Endothelial cell of umbilical vein (primary cell): ENCODE data around the gene SDCCAG8. TPM values are rescaled to one million over a fixed set of nuclear protein-coding genes. Genes with fewer than 3 reads are reported as not detected.

Source experiments
- BruUV-seq: library from RNA; stranded (reverse); fragments of 400-500 nt; replicated peaks from 2 replicates; lab custom pipeline; 2021; lab: Mats Ljungman, UMichigan
- CTCF ChIA-PET: fragments of 300-600, 350-600 bp; sonication (Branson Sonifier 250); formaldehyde crosslinking; loops from one replicate; lab custom pipeline; 2021; ENCODE audit warnings: antibody characterized with exemption, inconsistent platforms; lab: Charles Lee
- POLR2A ChIA-PET: fragments of 300-600, 350-600 bp; sonication (Branson Sonifier 250); formaldehyde crosslinking; loops from one replicate; lab custom pipeline; 2021; ENCODE audit warnings: antibody characterized with exemption, inconsistent platforms; lab: Charles Lee
- DNase-seq: peaks from one replicate; pipeline ENCODE4 v3.0.0-alpha.2; 2011; ENCODE audit warnings: low read depth, low spot score
- FAIRE-seq: peaks from 2 replicates; lab custom pipeline; 2011; peaks lifted over from hg19 to GRCh38; lab: Jason Lieb, UNC
- H2AFZ ChIP-seq: 2 replicates; pipeline ENCODE4 v1.6.0; 2012; ENCODE audit warnings: low read depth, low read length, control low read depth, inconsistent platforms
- H3K27ac ChIP-seq: 2 replicates; pipeline ENCODE4 v1.5.1; 2011; ENCODE audit warnings: low read depth, mild to moderate bottlenecking, control low read depth, low read length, moderate library complexity; ENCODE audit not compliant: insufficient read depth
- H3K27me3 ChIP-seq, 2 experiments: 2 replicates each; pipeline versions ENCODE4 v1.6.0 to v1.6.1; 2011; ENCODE audit warnings: low read length in 2 of 2, mixed read lengths in 1 of 2; ENCODE audit not compliant: control insufficient read depth in 2 of 2, insufficient read depth in 2 of 2
- H3K36me3 ChIP-seq, 2 experiments: 2 replicates in 1 of 2; 3 replicates in 1 of 2; pipeline ENCODE4 v1.5.1; 2011; ENCODE audit warnings: low read length in 2 of 2, mild to moderate bottlenecking in 1 of 2, moderate library complexity in 1 of 2; ENCODE audit not compliant: control insufficient read depth in 2 of 2, insufficient read depth in 2 of 2; ENCODE audit errors: extremely low read depth in 1 of 2
- H3K4me1 ChIP-seq: 3 replicates; pipeline ENCODE4 v1.5.1; 2011; ENCODE audit warnings: mild to moderate bottlenecking, low read length; ENCODE audit not compliant: control insufficient read depth, insufficient read depth; ENCODE audit errors: extremely low read depth
- H3K4me2 ChIP-seq: 2 replicates; pipeline ENCODE4 v1.6.1; 2011; ENCODE audit warnings: low read length, control low read depth, mixed read lengths; ENCODE audit not compliant: insufficient read depth
- H3K4me3 ChIP-seq, 3 experiments: fragments of 200-600 bp in 1 of 3; sonication (generic), shearing (Covaris generic) in 1 of 3; replicated peaks in 1 of 3; 2 replicates each; pipeline ENCODE4 v1.5.1; 2011 to 2016; ENCODE audit warnings: control low read depth in 3 of 3, low read length in 3 of 3, mild to moderate bottlenecking in 2 of 3, inconsistent platforms in 1 of 3, low read depth in 1 of 3, moderate library complexity in 1 of 3; ENCODE audit not compliant: insufficient read depth in 1 of 3
- H3K79me2 ChIP-seq: 2 replicates; pipeline ENCODE4 v1.6.0; 2012; ENCODE audit warnings: low read length, inconsistent platforms; ENCODE audit not compliant: control insufficient read depth, insufficient read depth
- H3K9ac ChIP-seq: replicated peaks from 2 replicates; pipeline ENCODE3; 2011; ENCODE audit warnings: low read length, control low read depth; ENCODE audit not compliant: insufficient read depth; ENCODE audit errors: extremely low read depth
- H3K9me1 ChIP-seq: replicated peaks from 3 replicates; pipeline ENCODE4 v1.6.0; 2011; ENCODE audit warnings: mild to moderate bottlenecking, low read length; ENCODE audit not compliant: control insufficient read depth, insufficient read depth; ENCODE audit errors: extremely low read depth
- H3K9me3 ChIP-seq: replicated peaks from 2 replicates; pipeline ENCODE4 v1.5.1; 2012; ENCODE audit warnings: low read length, inconsistent platforms; ENCODE audit not compliant: control insufficient read depth, insufficient read depth
- H4K20me1 ChIP-seq: replicated peaks from 2 replicates; pipeline ENCODE3; 2011; ENCODE audit warnings: mild to moderate bottlenecking, low read length; ENCODE audit not compliant: control insufficient read depth, insufficient read depth; ENCODE audit errors: extremely low read depth
- CTCF ChIP-seq, 2 donors: IDR thresholded peaks; 1 replicate in 1 of 2; 2 replicates in 1 of 2; pipeline ENCODE4 v1.5.1; 2011; ENCODE audit warnings: low read length in 2 of 2, mild to moderate bottlenecking in 2 of 2, moderate library complexity in 2 of 2, control low read depth in 1 of 2, inconsistent platforms in 1 of 2, low read depth in 1 of 2; ENCODE audit not compliant: insufficient read depth in 1 of 2; ENCODE audit errors: extremely low read depth in 1 of 2
- EZH2 ChIP-seq: IDR thresholded peaks from 2 replicates; pipeline ENCODE4 v1.6.1; 2012; ENCODE audit warnings: borderline replicate concordance, low read depth, mild to moderate bottlenecking, moderate library complexity, low read length, inconsistent platforms; ENCODE audit not compliant: severe bottlenecking
- FOS ChIP-seq: IDR thresholded peaks from 2 replicates; pipeline ENCODE4 v1.6.1; 2011; ENCODE audit warnings: mild to moderate bottlenecking, low read length, moderate library complexity, borderline replicate concordance; ENCODE audit not compliant: insufficient read depth
- GATA2 ChIP-seq: IDR thresholded peaks from 2 replicates; pipeline ENCODE4 v1.7.0; 2011; ENCODE audit warnings: low read depth, mild to moderate bottlenecking, moderate library complexity, mixed read lengths, low read length; ENCODE audit not compliant: insufficient read length, insufficient read depth
- JUN ChIP-seq: IDR thresholded peaks from 2 replicates; pipeline ENCODE4 v1.6.1; 2011; ENCODE audit warnings: borderline replicate concordance, low read depth; ENCODE audit not compliant: insufficient read length, insufficient read depth
- MAX ChIP-seq: IDR thresholded peaks from 2 replicates; pipeline ENCODE4 v1.6.1; 2011; ENCODE audit not compliant: insufficient read depth, insufficient read length
- MYC ChIP-seq: IDR thresholded peaks from one replicate; pipeline ENCODE4 v1.6.1; 2011; ENCODE audit warnings: mild to moderate bottlenecking, low read depth, low read length
- POLR2A ChIP-seq: IDR thresholded peaks from 2 replicates; pipeline ENCODE4 v1.6.1; 2012; ENCODE audit warnings: low read depth, mild to moderate bottlenecking, control low read depth, low read length
- POLR2AphosphoS5 ChIP-seq: IDR thresholded peaks from 2 replicates; pipeline ENCODE4 v1.6.1; 2012; ENCODE audit warnings: low read depth, mild to moderate bottlenecking, control low read depth, low read length, moderate library complexity; ENCODE audit not compliant: insufficient read depth
- dilution Hi-C: fragments of 300-500 bp; cut with MboI; formaldehyde crosslinking; loops from one replicate; pipeline ENCODE4 v1.15.0; 2019; ENCODE audit warnings: low sequenced_read_pairs; ENCODE audit not compliant: extremely low pct_ligation_motif_present
- intact Hi-C: fragments of 100-400 bp; cut with micrococcal nuclease; formaldehyde crosslinking; loops from one replicate; pipeline ENCODE4 v1.10.0; 2022
- polyA plus RNA-seq, 4 experiments: library from polyadenylated mRNA; depleted of rRNA in 3 of 4; stranded (reverse) in 3 of 4; unstranded in 1 of 4; fragments of >200 nt; gene quantifications; 2 replicates each; pipeline versions ENCODE4 v1.2.1 to v1.2.3, GENCODE V29; 2011 to 2012; ENCODE audit warnings: missing spikeins in 1 of 4
- total RNA-seq: library from RNA; stranded (reverse); gene quantifications from 2 replicates; pipeline ENCODE4 v1.2.3, GENCODE V29; 2021

SDCCAG8 gene
- total and polyA plus RNA-seq, 2 donors (not counting 3 experiments of a cell fraction or from before 2014, with no cell fraction given), result 14.6 to 25.7 TPM

DNA sequence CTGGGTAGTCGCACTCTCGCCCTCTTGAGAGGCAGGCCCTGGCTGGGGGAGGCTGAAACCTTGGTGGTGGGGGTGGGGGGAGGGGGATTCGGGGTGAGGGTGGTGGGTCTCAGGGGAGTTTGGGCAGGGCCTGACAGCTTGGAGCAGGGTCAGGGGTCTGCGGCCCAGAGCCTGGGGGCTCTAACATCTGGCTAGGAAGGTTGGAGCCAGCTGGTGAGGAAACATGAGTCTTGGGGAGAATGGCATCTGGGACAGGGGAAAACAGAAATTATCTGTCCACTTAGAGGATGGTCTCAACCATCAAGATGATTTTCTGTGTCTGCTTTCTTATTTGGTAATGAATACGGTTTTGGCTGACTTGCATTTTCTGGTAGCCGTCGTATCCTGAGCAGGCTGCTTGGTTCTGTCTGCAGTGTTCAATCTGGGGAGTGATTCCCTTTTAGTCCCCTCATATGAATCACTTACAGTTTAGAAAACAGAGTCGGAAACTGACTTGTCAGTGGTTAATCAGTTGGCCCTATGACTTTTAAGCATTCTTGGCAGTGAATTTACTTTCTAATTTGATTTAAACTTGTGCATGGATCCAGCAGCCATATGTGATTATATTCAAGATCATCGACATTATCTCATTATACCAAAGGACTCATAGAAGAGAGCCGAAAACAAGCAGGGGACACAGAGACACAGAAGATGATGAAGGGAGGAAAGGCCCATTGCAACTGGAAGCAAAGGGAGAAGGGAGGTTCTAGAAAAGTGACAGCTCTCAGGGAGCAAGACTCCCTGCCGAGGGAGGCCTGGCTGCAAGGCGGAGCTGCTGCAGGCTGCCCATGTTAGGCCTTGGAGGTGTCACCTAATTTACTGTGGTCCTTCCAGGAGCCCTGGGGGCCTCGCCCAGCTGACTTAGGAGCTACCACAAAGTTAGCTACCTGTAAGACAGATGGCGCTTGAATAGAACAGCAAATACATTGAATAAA, 237.6 kb downstream of the SDCCAG8 start:
- ChIA-PET CTCF (interaction anchor here (0.8 to 1.2 kb wide), 2 partner anchors 9 to 31 kb away, joined by 3 read pairs; no protein-coding TSS in a partner anchor), POLR2A (no interaction called here)
- no peak overlapping the region for H2AFZ ChIP-seq
- no peaks in the 10 kb centered on the region for H3K9me1 ChIP-seq
- no peak overlapping the region for H3K9ac ChIP-seq
- H3K27ac ChIP-seq, result no peak overlapping the region
- FAIRE-seq (no peak), DNase-seq (no peak)
- no peaks in the 10 kb centered on the region for H3K79me2 ChIP-seq
- H3K4me3 ChIP-seq, result no peak overlapping the region
- no peaks in the 10 kb centered on the region for H3K4me1 ChIP-seq
- no peaks in the 10 kb centered on the region for H3K9me3 ChIP-seq
- no TSS peak for BruUV-seq
- no peaks in the 10 kb centered on the region for H3K27me3 ChIP-seq
- H3K4me2 ChIP-seq, result no peak overlapping the region
- peaks cover 2 to 7% of the 10 kb centered on the region in 2 experiments for H3K36me3 ChIP-seq
- TF ChIP-seq JUN (no peak), MYC (no peak), CTCF (IDR thresholded peaks at IDR 0.05; ENCODE audit: extremely low read depth in 1 of 2, insufficient read depth in 1 of 2, low read depth in 1 of 2, low read length in 2 of 2) (no peak), POLR2AphosphoS5 (no peak), EZH2 (no peak), GATA2 (no peak), FOS (no peak), MAX (no peak), POLR2A (no peak)
- intact Hi-C loops, result no loop called here
- dilution Hi-C loops, result no loop called here
- no peaks in the 10 kb centered on the region for H4K20me1 ChIP-seq
